ENCODE data around the gene WNT2B.

WNT2B gene

DNA sequence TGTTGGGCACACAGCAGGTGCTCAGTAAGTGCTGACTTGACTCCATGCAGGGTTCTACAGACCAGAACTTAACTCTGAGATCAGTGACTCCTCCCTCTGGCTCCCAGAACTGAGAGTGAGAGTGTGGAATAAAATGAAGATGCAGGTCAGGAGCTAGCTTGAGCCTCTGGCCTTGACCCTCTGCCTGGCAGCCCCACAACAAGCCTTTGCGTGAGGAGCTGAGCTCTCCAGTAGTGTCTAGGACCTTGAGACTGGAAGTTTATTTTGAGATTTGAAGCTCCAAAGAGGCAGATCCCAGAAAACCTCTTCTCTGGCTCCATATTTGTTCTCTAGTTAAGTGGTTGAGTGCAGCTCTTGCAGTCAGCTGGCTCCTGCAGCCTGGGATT is 3.4 kb upstream of the WNT2B start:
- no peak for DNase-seq

DNA sequence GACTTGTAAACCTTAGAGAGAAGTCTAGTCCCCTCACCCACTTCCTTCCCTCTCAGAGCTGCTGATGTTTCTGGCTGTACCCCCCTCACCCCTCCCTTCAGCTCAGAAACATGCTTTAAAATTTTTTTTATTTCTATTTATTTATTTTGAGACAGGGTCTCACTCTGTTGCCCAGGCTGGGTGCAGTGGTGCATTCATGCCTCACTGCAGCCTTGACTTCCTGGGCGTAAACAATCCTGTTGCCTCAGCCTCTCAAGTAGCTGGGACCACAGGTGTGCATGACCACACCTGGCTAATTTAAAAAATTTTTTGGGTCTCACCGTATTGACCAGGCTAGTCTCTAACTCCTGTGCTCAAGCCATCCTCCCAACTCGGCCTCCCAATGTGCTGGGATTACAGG is 2.9 kb upstream of the WNT2B start:
- no peak for DNase-seq

DNA sequence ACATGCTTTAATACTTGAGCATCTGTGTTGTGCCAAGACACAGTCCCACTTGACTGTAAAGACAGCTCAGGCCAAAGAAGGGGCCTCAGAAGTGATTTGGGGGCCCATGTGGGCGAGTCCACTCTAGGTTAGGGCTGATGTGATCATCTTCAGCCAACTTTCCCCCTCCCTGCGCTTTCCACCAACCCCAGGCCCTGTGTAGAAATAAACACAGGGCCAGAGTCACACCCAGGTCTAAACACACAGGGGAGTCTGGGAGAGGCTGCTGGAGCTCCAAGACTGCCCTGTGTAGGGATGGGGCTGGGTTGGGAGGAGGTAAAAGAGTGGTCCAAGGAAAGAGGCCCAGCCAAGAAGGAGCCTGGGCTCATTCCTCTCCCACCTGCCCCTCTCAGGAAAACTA is 2.5 kb upstream of the WNT2B start:
- DNase-seq: no peak

DNA sequence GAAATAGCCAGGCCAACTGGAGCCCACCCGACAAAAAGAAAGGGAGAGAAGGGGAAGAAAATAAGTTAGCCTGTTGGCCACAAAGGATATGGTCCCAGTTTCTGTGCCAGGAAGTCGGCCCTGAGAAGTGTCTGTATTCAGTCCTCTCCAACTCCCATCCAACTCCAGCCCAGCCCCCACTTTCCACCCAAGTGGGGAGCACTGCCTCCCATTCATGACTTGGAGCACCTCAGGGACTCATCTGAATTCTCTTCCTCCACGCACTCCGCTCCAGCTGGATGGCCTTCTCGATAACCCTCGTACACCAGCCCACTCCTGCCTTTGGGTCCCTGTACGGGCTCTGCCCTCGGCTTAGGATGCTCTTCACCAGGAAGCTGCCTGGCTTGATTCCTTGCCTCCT is 2.0 kb upstream of the WNT2B start:
- no peak for DNase-seq

DNA sequence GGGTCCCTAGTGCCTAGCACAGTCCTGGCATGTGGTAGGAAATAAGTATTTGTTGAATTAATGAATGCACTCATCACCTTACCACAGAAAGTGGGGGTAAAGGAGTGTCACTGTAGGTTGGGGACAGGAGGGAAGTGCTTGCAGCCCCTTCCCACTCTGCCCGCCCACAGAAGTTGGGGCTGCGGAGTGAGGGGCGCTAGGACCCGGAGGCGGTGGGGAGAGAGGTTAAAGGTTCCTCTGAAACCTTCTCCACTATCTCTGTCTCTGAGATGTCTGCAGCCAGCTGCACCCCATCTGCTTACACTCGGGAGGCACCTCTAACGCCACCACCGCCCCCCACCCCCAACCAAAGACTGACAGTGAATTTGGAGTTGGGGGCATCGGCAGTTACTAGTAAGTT is 1.4 kb upstream of the WNT2B start:
- DNase-seq: no peak

DNA sequence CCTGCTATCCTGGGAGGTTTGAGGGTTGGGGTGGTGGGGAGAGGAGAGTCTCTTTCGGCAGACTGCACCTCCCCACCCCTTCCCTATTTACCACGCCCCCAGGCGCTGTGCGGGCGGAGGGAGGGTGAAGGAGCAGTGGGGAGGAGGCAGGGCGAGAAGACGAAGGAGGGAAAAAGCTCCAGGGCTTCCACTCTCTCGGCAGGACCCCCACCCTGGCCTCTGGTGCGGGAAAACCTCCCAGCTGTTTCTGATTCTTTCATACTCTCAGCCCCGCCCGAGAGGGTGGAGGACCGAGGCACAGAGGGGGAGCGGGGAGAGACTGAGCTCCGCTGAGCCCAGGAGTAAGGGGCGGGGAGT is 866 bp upstream of the WNT2B start:
- no peak for DNase-seq

DNA sequence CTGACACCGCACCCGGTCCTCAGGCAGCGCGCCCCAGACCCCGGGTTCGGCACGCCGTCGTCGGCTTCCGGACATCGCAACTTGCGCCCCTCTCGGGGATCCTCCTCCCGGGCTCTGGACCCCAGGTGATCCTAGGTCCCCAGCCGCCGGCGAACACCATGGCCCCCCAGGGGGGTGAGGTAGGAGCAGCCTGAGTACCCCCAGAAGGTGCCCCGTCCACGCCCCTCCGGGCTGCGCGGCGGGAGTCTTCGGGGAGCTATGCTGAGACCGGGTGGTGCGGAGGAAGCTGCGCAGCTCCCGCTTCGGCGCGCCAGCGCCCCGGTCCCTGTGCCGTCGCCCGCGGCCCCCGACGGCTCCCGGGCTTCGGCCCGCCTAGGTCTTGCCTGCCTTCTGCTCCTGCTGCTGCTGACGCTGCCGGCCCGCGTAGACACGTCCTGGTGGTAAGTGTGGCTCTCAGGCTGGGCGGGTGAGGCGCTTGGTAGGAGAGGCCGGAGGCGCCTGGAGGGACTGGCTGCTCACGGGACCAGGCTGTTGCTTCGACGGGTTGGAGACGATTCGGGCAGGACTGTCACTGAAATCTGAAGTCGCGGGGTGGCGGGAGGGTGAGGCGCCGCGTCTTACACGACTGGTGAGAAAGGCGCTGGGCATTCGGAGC is 367 bp downstream of the WNT2B start:
- peak; percentile 77 for DNase-seq

DNA sequence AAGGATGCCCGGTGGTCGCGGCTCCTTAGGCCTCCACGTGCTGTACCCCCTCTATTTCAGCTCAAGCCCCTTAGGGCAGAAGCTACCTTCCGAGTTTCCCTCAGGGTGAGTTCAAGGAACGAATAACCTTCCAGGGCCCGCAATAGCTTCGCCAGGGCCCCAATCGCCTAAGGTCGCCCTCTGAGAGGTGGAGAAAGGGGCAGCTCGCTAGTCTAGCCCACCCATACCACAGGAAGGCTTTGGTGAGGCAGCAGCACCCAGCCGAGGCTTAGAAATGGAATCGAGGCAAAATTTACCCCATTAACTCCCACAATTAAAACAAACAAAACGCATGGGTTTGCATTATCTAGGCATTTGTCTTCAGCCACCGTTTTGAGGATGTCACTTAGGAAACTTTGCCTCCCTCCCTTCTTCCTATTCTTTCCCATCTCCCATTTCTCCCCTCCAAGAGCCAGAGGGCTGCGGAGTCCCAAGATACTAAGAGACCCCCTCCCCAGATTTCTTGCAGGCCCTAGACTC is 954 bp downstream of the WNT2B start:
- DNase-seq: no peak

DNA sequence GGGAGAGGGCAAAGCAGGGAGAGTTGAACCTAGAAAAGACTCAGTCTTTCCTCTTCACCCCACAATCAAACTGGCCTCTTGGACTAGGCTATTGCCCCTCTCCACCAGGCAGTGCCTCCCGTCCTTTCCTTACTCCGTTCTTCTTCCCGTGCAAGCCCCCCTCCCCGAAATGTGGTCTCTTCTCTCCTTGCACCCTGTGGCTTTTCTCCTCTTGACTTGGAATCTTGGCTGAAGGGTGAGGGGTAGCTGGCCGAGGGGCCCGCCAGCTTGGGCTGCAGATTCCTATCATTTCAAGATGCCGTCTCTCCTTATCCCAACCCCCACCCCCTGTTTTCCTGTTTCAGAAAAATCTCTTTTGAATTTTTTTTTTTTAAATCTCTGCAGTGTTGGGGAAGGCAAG is 1.6 kb downstream of the WNT2B start:
- DNase-seq: no peak

DNA sequence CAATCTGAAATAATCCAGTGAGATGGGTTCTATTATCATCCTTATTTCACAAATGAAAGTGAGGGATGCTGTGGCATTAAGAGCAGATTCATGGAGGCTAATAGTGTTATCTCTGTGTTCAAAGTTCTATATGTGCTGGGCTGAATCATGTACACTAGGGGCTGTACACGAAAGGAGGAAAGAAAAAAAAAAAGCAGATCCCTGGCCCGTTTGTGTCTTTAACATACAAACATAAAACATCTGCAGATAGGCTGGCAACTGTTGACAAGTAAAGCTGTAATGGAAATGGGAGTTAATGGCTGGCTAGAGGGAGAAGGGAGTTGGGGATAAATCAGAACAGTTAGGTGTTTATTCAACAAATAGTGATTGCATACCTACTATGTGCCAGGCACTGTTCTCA is 3.1 kb downstream of the WNT2B start:
- DNase-seq: no peak

DNA sequence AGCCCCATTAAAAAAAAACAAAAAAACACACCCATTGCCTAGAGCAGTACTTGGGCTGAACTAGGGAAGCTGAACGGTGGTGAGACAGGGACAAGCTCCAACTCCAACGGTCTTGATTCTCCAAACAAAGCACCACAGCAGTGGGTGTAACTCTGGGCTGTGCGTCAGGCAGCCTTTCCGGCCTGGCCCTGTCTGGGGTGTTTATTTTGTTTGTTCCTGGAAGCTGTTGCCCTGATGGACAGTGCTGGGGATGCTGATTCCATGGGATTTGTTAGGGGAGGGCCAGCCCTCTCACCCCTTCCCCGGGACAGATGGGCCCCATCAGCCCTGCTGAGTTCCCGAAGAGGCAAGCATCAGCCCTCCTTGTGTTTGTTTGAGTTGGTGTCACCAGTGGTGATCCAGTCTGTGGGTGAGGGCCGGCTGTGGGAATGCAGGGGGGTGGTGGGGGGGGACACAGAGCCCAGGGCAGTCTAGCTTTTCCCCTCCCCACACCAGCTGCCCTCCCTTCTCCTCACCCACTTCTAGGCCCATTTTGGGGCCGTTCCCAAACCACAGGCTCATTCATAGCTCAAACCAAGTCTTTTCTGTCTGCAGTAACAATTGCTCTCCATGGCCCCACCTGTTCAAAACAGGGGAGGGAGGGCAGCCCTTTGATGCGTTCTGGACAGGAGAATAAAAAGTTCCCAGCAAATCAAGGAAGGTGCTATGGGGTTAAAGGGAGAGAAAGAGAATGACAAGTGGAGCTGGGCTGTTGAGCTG is 4.5 kb downstream of the WNT2B start:
- DNase-seq: no peak

DNA sequence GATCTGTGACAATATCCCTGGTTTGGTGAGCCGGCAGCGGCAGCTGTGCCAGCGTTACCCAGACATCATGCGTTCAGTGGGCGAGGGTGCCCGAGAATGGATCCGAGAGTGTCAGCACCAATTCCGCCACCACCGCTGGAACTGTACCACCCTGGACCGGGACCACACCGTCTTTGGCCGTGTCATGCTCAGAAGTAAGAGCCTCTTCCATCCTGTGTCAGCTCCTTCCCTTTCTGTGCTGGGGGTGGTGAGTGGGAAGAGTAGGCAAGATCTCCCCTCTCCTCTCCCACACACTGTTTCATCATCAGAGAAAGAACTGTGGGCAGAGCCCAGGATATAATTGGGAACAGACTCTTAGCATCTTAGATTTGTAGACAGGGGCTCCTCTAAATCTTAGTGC is 6.1 kb downstream of the WNT2B start:
- DNase-seq: no peak

DNA sequence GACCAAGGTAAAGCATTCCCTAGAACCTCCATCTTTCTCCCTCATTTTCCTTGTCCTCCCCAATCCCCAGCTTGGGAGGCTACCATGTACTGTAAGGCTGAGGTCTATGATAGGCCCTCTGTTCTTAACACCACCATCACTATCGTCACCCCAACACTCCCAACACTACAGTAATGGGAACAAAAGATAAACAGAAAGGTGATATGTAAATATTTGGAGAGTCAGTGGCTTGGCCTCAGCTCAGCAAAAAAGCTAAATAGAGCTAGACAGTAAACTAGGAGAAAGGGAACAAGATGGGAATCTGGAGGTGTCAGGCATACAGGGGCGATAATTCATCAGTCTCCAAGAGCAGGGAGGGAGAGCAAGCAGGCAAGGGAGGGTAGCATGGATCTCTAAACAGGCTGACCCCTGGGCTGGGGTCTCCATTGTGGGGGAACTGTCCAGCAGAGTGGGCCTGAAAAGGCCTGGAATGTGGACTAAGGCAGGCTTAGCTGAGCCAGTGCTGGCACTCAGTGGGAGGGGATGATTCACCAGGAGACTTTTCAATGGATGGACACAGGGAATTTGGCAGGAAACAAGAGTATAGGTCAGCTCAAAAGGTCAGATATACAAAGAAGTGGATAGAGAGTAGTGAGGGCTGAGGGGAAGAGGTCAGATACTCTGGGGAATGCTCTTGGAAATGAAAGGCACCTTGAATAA is 6.7 kb downstream of the WNT2B start:
- DNase-seq: no peak

DNA sequence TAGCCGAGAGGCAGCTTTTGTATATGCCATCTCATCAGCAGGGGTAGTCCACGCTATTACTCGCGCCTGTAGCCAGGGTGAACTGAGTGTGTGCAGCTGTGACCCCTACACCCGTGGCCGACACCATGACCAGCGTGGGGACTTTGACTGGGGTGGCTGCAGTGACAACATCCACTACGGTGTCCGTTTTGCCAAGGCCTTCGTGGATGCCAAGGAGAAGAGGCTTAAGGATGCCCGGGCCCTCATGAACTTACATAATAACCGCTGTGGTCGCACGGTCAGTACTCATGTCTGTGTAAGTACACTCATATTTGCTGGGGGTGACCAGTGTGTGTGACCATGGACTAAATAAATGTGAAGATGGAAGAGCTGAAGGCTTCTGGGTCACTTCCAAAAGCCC is 7.4 kb downstream of the WNT2B start:
- DNase-seq: no peak

DNA sequence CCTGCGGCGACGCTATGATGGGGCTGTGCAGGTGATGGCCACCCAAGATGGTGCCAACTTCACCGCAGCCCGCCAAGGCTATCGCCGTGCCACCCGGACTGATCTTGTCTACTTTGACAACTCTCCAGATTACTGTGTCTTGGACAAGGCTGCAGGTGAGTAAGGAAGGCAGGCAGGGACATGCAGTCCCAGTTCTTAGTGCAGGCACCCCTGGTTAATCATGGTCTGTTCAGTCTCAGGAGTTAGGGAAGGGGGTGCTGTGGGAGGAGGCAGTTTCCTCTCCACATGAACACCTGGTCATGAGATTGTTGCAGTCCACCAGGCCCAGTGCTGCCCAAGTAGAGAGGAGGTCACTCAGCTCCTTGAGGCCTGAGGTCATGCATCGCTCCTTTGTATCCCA is 8.5 kb downstream of the WNT2B start:
- DNase-seq: no peak

DNA sequence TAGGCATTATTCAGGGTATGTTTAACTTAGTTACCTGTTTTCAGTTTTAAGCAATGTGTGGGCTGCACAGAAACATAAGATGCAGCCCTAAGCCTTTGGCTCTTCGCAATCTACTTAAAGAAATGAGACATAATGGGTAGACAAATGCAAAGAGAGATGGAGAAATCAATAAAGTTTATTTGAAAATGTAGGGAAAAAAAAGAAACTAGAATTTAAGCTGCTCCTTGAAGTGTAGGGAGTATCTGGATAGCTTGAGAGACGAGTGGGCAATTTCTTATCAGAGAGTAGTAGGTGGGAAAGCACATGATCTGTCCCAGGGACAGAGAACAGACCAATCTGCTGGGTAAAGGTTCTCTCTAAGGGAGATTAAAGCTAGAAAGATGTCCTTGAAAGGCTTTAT is 8.9 kb downstream of the WNT2B start:
- DNase-seq: no peak

DNA sequence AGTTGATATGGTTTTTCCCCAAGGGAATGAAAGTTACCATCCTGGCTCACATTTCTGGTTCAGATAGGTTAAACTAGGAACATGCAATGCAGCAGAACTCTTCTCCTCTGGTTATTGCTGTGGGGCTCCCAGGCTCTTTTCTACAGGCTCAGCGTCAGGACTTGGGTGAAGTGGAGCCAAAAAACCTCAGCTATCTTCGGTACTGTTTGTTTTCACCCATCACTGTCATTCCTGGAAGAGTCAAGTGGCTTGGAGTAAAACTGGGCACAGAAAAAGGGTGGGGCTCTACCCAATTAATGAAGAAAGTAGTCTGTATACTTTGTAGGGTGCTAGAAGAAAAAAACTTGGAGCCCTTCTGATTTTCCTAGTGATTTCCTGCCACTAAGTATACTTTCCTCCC is 9.4 kb downstream of the WNT2B start:
- no peak for DNase-seq

DNA sequence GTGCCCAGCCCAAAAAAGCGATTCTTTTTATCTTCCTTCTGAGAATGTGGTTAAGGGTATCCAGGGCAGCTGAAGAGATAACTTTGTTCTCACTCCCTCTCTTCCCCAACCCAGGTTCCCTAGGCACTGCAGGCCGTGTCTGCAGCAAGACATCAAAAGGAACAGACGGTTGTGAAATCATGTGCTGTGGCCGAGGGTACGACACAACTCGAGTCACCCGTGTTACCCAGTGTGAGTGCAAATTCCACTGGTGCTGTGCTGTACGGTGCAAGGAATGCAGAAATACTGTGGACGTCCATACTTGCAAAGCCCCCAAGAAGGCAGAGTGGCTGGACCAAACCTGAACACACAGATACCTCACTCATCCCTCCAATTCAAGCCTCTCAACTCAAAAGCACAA is 11.4 kb downstream of the WNT2B start:
- no peak for DNase-seq

DNA sequence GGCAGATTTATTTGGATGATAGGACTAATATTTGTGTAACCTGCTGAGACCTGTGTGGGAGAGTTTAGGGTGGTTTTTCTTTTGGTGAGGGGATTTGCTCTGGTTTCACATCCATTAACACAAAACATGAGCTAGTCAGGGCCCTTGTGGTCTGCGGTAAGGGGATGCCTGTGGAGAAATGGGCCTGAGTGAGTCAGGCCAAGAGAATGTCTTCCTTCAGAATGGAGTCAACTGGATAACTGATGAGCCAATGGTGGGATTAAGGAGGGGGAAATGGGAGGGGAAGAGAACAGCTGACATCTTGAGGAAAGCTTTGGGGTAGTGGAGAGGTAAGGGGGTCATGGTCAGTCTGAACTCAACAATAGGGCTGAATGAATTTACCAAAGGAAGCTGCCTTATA is 13.9 kb downstream of the WNT2B start:
- no peak for DNase-seq

DNA sequence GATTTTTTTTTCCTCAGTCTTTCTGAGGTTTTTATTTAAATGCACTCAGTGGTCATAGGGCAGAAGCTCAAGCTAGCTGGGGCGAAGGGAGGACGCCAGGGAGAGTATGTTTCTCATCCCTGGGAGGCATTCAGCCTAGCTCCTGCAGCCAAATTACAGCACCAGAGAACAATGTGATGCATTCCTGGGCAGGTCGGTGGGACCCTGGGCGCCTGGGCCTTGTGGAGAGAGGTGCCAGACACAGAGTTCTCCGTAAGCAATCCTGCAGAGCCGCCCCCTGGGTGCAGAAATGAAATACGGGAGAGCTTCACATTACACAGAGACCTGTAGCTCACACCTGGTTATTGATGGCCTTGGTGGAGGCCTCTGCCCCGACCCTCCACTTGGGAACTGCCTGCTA is 15.5 kb downstream of the WNT2B start:
- no peak for DNase-seq

DNA sequence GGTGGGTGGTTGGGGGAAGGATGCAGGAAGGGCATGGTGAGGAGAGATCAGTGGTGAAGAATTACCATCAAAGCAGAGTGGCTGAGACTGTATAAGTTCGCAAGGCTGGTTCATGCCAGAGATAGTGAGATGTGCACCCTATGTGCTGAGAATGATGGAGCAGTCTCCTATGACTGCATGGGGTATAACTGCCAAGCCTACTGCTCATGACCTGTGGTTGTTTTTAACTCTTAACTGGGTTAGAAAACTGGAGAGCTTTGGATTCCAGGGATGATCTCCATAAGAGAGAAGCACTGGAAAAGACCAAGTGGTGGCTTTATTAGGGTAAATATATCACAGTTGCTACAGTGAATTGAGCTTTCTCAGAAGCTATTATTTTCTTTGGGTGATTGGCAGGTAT is 16.2 kb downstream of the WNT2B start:
- no peak for DNase-seq

DNA sequence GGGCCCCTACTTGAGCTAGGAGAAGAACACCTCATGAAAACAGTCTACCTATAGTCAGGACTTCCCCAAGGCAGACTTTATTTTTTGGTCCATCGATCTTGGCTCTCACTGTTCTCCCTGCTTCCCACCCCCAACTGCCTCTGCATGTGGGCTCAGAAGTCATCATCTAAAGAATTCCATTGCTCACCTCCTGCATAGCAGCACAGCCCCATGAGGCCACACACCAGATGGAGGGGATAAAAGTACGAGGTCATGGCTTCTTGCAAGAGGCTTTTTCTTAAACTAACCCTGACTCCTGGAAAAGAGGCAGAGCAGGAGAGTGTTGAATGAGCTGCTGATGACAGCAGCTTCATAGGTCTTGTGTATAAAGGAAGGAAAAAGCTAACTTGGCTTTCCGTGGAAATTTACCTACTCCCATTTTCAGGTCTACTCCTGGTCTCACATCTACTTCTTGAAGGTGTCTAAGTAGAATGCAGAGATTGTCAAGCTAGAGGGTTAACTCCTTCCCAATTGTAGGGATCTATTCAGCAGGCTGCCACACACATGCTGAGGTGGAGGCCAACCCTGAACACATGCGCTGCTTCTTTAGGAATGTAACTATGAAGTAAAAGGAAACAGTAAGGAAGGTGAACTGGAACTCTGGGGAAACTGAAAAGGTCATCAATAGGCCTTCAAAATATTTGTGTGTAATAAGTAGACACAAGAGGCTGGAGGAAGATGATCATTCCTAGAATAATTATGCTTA is 18.7 kb downstream of the WNT2B start:
- no peak for DNase-seq

DNA sequence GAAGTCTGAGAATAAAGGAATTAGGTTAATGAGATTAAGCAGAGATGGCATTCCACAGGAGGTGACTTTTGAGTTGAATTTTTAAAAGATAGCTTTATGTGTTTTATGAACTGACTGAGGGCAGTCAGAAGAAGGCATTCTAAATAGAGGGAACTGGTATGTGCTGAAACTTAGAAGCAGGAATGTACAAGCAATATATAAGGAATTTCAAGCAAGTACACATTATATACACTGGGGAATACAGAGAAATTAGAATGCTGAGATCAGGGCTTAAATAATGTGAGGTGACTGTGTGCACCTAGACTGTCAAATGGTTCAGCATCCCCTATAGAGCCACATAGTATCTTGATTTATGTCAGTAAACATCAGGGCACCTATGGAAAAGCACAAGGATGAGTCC is 19.3 kb downstream of the WNT2B start:
- DNase-seq: no peak

DNA sequence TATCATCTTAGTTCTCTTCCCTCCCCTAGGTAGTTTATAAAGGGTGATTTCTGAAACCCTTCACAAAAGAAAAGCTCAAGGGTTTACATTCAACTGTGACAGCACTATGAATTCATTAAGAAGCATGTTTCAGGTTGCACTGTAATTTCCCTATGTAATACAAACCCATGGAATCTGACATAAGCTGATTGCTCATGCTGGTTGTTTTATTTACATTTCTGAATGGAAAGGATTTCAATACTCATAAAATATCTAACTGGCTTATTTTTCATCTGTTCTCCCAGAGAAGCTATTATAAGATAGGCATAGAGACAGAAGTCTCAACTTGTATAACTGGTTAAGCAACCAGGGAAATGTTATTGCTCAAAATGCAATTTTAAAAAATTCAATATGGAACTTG is 20.5 kb downstream of the WNT2B start:
- DNase-seq: no peak

All from retina (tissue), 1 donor.